IMR-90 (cell line): ENCODE measurements around the gene ADPRS. TPM values are rescaled to one million over a fixed set of nuclear protein-coding genes. Genes with fewer than 3 reads are reported as not detected.

Experiments
- ATAC-seq: fragments of 200-7000 bp; cut with Tn5 transposase; 2 replicates; pipeline ENCODE4 v1.9.1; 2020; ENCODE audit warnings: low read depth, mild to moderate bottlenecking, moderate library complexity
- BruUV-seq: library from RNA; stranded (reverse); fragments of 400-500 nt; replicated peaks from 2 replicates; lab custom pipeline; 2021; lab: Mats Ljungman, UMichigan
- CTCF ChIA-PET: fragments of 300-600 bp; formaldehyde crosslinking; extraction: SDS; loops from one replicate; lab custom pipeline; 2021; ENCODE audit warnings: antibody characterized with exemption; lab: Yijun Ruan, JAX
- POLR2A ChIA-PET: fragments of 300-600 bp; sonication (Branson Sonifier 250); formaldehyde crosslinking; loops from one replicate; lab custom pipeline; 2022; ENCODE audit warnings: antibody characterized with exemption; ENCODE audit not compliant: unreplicated experiment; lab: Charles Lee
- DNase-seq: peaks from one replicate; pipeline ENCODE4 v3.0.0; 2013
- H2AFZ ChIP-seq: replicated peaks from 2 replicates; pipeline ENCODE3; 2013; ENCODE audit warnings: low read length, mild to moderate bottlenecking; ENCODE audit not compliant: poor library complexity
- H2AK5ac ChIP-seq: 2 replicates; pipeline ENCODE4 v1.6.1; 2013; ENCODE audit warnings: low read depth, low read length, inconsistent platforms
- H2AK9ac ChIP-seq: replicated peaks from 2 replicates; pipeline ENCODE3; 2013; ENCODE audit warnings: mild to moderate bottlenecking, low read depth, low read length, moderate library complexity; ENCODE audit not compliant: poor library complexity
- H2BK120ac ChIP-seq: 2 replicates; pipeline ENCODE4 v1.6.1; 2013; ENCODE audit warnings: low read depth, low read length, inconsistent platforms
- H2BK15ac ChIP-seq: 3 replicates; pipeline ENCODE4 v1.6.1; 2013; ENCODE audit warnings: low read depth, low read length, inconsistent platforms
- H2BK20ac ChIP-seq: 2 replicates; pipeline ENCODE4 v1.6.1; 2013; ENCODE audit warnings: low read depth, mild to moderate bottlenecking, inconsistent platforms, low read length, moderate library complexity
- H2BK5ac ChIP-seq: 2 replicates; pipeline ENCODE4 v1.6.1; 2013; ENCODE audit warnings: mild to moderate bottlenecking, low read depth, low read length, inconsistent platforms; ENCODE audit not compliant: poor library complexity, severe bottlenecking
- H3K14ac ChIP-seq: replicated peaks from 2 replicates; pipeline ENCODE4 v1.6.1; 2013; ENCODE audit warnings: low read depth, low read length, inconsistent platforms
- H3K18ac ChIP-seq: 2 replicates; pipeline ENCODE4 v1.6.1; 2013; ENCODE audit warnings: low read depth, low read length, control low read depth
- H3K23ac ChIP-seq: 2 replicates; pipeline ENCODE4 v1.6.1; 2013; ENCODE audit warnings: low read depth, low read length, inconsistent platforms
- H3K27ac ChIP-seq: 2 replicates; pipeline ENCODE4 v1.5.1; 2013; ENCODE audit warnings: mild to moderate bottlenecking, control low read depth, low read length; ENCODE audit not compliant: insufficient read depth
- H3K27me3 ChIP-seq: 2 replicates; pipeline ENCODE4 v1.6.1; 2013; ENCODE audit warnings: low read length; ENCODE audit not compliant: control insufficient read depth, insufficient read depth
- H3K36me3 ChIP-seq: 2 replicates; pipeline ENCODE4 v1.6.1; 2013; ENCODE audit warnings: low read length, mixed read lengths; ENCODE audit not compliant: control insufficient read depth, insufficient read depth
- H3K4ac ChIP-seq: 2 replicates; pipeline ENCODE4 v1.6.1; 2013; ENCODE audit warnings: low read depth, low read length, inconsistent platforms
- H3K4me1 ChIP-seq: 2 replicates; pipeline ENCODE4 v1.6.1; 2013; ENCODE audit warnings: low read length, mixed read lengths; ENCODE audit not compliant: control insufficient read depth, insufficient read depth
- H3K4me2 ChIP-seq: 2 replicates; pipeline ENCODE4 v1.6.1; 2013; ENCODE audit warnings: low read depth, mild to moderate bottlenecking, control low read depth, low read length, moderate library complexity
- H3K4me3 ChIP-seq: 2 replicates; pipeline ENCODE4 v1.5.1; 2013; ENCODE audit warnings: low read depth, mild to moderate bottlenecking, control low read depth, low read length, moderate library complexity; ENCODE audit not compliant: insufficient read depth
- H3K56ac ChIP-seq: 2 replicates; pipeline ENCODE4 v1.6.1; 2013; ENCODE audit warnings: low read length, inconsistent platforms; ENCODE audit not compliant: insufficient read depth; ENCODE audit errors: extremely low read depth
- H3K79me1 ChIP-seq, 2 experiments: 2 replicates each; pipeline ENCODE4 v1.6.1; 2013; ENCODE audit warnings: low read length in 2 of 2, inconsistent platforms in 1 of 2, low read depth in 1 of 2
- H3K9ac ChIP-seq: 2 replicates; pipeline ENCODE4 v1.6.1; 2013; ENCODE audit warnings: low read depth, low read length, control low read depth
- H3K9me1 ChIP-seq: 2 replicates; pipeline ENCODE4 v1.6.1; 2013; ENCODE audit warnings: low read length, inconsistent platforms; ENCODE audit not compliant: insufficient read depth
- H3K9me3 ChIP-seq: 2 replicates; pipeline ENCODE4 v1.6.1; 2013; ENCODE audit warnings: low read length; ENCODE audit not compliant: control insufficient read depth, insufficient read depth
- H4K20me1 ChIP-seq: 2 replicates; pipeline ENCODE4 v1.6.1; 2013; ENCODE audit warnings: low read length, inconsistent platforms; ENCODE audit not compliant: insufficient read depth
- H4K5ac ChIP-seq: 2 replicates; pipeline ENCODE4 v1.6.1; 2013; ENCODE audit warnings: mild to moderate bottlenecking, low read depth, low read length, control low read depth
- H4K8ac ChIP-seq, 2 experiments: 2 replicates each; pipeline ENCODE4 v1.6.1; 2013; ENCODE audit warnings: low read depth in 2 of 2, low read length in 2 of 2, control low read depth in 1 of 2, inconsistent platforms in 1 of 2
- H4K91ac ChIP-seq: 2 replicates; pipeline ENCODE4 v1.6.1; 2013; ENCODE audit warnings: low read depth, low read length, inconsistent platforms; ENCODE audit not compliant: insufficient read depth
- BHLHE40 ChIP-seq: fragments of 150-350 bp; IDR thresholded peaks from 2 replicates; pipeline ENCODE4 v1.6.1; 2016; ENCODE audit warnings: mild to moderate bottlenecking, low read depth, low read length
- CEBPB ChIP-seq: IDR thresholded peaks from 2 replicates; pipeline ENCODE4 v1.6.1; 2012; ENCODE audit warnings: low read depth, low read length, improper control_type of control experiment
- CHD1 ChIP-seq: IDR thresholded peaks from 2 replicates; pipeline ENCODE4 v1.6.1; 2012; ENCODE audit warnings: low read depth, low read length, improper control_type of control experiment
- CTCF ChIP-seq: conservative IDR thresholded peaks from 2 replicates; pipeline ENCODE4 v1.5.1; 2012; ENCODE audit warnings: mild to moderate bottlenecking, low read depth, low read length, improper control_type of control experiment
- FOS ChIP-seq: fragments of 150-350 bp; IDR thresholded peaks from 2 replicates; pipeline ENCODE4 v1.6.1; 2016; ENCODE audit warnings: low read depth, low read length
- MAFK ChIP-seq: IDR thresholded peaks from 2 replicates; pipeline ENCODE4 v1.6.1; 2012; ENCODE audit warnings: low read depth, low read length, improper control_type of control experiment
- NFE2L2 ChIP-seq: fragments of 150-350 bp; IDR thresholded peaks from 2 replicates; pipeline ENCODE4 v1.6.1; 2016; ENCODE audit warnings: low read depth, mild to moderate bottlenecking, low read length
- RAD21 ChIP-seq: IDR thresholded peaks from 2 replicates; pipeline ENCODE4 v1.6.1; 2012; ENCODE audit warnings: low read length, improper control_type of control experiment
- RCOR1 ChIP-seq: IDR thresholded peaks from 2 replicates; pipeline ENCODE4 v1.6.1; 2012; ENCODE audit warnings: mild to moderate bottlenecking, low read length, improper control_type of control experiment; ENCODE audit not compliant: insufficient replicate concordance
- RFX5 ChIP-seq: IDR thresholded peaks from 2 replicates; pipeline ENCODE4 v1.8.0; 2012; ENCODE audit warnings: low read depth, mild to moderate bottlenecking, low read length, moderate library complexity
- SMC3 ChIP-seq: fragments of 150-350 bp; IDR thresholded peaks from 2 replicates; pipeline ENCODE4 v1.6.1; 2016; ENCODE audit warnings: low read depth, mild to moderate bottlenecking, antibody characterized with exemption, low read length, moderate library complexity
- WGBS, 2 experiments: methylation state at CpG; one replicate each; pipeline versions ENCODE4 v1.1.5 to v1.1.7; 2013; ENCODE audit warnings: missing lambda C conversion rate in 2 of 2; ENCODE audit not compliant: insufficient read length in 1 of 2; ENCODE audit errors: extremely low coverage in 2 of 2; 5-methylcytosine and 5-hydroxymethylcytosine counted together
- dilution Hi-C: fragments of 300-500 bp; cut with HindIII; formaldehyde crosslinking; loops from one replicate; pipeline ENCODE4 v1.14.3; 2018; ENCODE audit warnings: low sequenced_read_pairs; ENCODE audit not compliant: unreplicated experiment
- in situ Hi-C: fragments of 300-500 bp; cut with MboI; formaldehyde crosslinking; loops from 3 replicates; pipeline ENCODE4 v1.14.3; 2019; ENCODE audit warnings: low sequenced_read_pairs, inconsistent platforms, mixed read lengths
- intact Hi-C: fragments of 100-400 bp; cut with micrococcal nuclease; formaldehyde crosslinking; loops from 2 replicates; pipeline ENCODE4 v1.10.0; 2022
- polyA plus RNA-seq, 3 experiments: library from polyadenylated mRNA; depleted of rRNA; stranded (reverse); fragments of >200 nt; gene quantifications; 2 replicates each; pipeline ENCODE4 v1.2.3, GENCODE V29; 2012; ENCODE audit warnings: low replicate concordance in 1 of 3
- total RNA-seq: library from RNA; depleted of rRNA; stranded (reverse); fragments of >200 nt; gene quantifications from 2 replicates; pipeline ENCODE4 v1.2.3, GENCODE V29; 2012
- TF ChIP-seq, protein P1 (sequence below): fragments of 150-350 bp; IDR thresholded peaks from 2 replicates; pipeline ENCODE4 v1.6.1; 2016; ENCODE audit warnings: low read depth, mild to moderate bottlenecking, low read length, moderate library complexity, borderline replicate concordance

ADPRS gene
- total and polyA plus RNA-seq, 2 of the 4 experiments (the other 2 are of a cell fraction), result 31.0 to 37.2 TPM

DNA sequence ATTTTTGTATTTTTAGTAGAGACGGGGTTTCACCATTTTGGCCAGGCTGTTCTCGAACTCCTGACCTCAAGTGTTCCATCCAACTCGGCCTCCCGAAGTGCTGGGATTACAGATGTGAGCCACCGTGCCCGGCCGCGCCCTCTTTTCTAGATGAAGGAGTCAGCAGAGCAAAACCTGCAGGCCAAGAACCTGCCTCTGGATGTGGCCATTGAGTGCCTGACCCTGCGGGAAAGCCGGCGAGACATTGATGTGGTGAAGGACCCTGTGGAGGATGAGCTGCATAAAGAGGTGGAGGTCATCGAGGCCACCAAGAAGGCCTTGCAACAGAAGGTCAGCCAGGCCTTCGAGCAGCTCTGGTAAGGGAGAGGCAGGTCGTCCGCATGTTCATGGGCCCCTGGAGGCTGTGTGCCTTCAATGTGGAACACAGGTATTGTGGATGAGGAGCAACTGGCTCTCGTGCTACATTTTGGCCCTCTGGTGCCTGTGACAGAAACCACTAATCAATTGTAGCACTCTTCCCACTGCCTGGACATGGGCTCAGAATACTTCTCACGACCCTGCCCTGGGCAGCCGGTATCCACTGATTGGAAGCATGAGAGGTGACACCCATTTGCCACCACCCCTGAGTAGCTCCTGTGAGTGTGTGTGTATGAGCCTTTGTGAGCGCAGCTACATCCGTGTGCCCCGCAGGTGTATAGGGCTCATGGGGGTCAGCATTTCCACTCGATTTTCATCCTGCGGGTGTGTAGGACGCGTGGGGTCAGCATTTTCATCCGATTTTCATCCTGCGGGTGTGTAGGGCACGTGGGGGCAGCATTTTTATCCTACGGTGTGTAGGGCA is 2.8 kb upstream of the ADPRS start:
- BruUV-seq, result no TSS peak
- peaks cover 2% of the 10 kb centered on the region; the same call in 1 of the 2 replicates for H3K4me1 ChIP-seq
- 0 out of 2 replicates have a peak, but pooled peaks cover 7% of the 10 kb centered on the region for H4K20me1 ChIP-seq
- no peak overlapping the region for H2BK120ac ChIP-seq
- POLR2A ChIA-PET, result interaction anchor here (0.5 kb wide), 1 partner anchor 126 kb away, joined by 4 read pairs; no protein-coding TSS in a partner anchor
- CTCF ChIA-PET, result no interaction called here
- H4K5ac ChIP-seq, result no peak overlapping the region
- no peak overlapping the region for H3K4me2 ChIP-seq
- H3K36me3 ChIP-seq, result no peaks in the 10 kb centered on the region
- H2AK5ac ChIP-seq, result no peak overlapping the region
- no peaks in the 10 kb centered on the region for H3K9me3 ChIP-seq
- no peaks in the 10 kb centered on the region; the same call in 1 of the 2 replicates for H3K27me3 ChIP-seq
- H2BK5ac ChIP-seq, result no peak overlapping the region
- no peak overlapping the region for H3K4me3 ChIP-seq
- peaks cover 8% of the 10 kb centered on the region; the same call in 1 of the 2 replicates for H3K9me1 ChIP-seq
- H2AFZ ChIP-seq, result peak overlapping the region; percentile 51
- dilution Hi-C loops (no loop called here), in situ Hi-C loops (no loop called here), intact Hi-C loops (loop anchor here (10.0 kb wide), 1 partner anchor 151 kb away; the partner anchor contains the start of gene AGO3)
- no peak overlapping the region for H3K23ac ChIP-seq
- H3K79me1 ChIP-seq, result peaks cover 16 to 22% of the 10 kb centered on the region in 2 experiments
- H2BK15ac ChIP-seq, result no peak overlapping the region
- no peak overlapping the region for H4K91ac ChIP-seq
- no peak overlapping the region for H3K14ac ChIP-seq
- H3K4ac ChIP-seq, result no peak overlapping the region
- no peak overlapping the region for H2AK9ac ChIP-seq
- no peak overlapping the region for H3K27ac ChIP-seq
- H4K8ac ChIP-seq, result no peak overlapping the region
- 87% methylated on average over 7 of the region's 29 CpGs; no CpG with 5 or more reads in 1 of the 2 experiments for WGBS, 2 experiments
- H2BK20ac ChIP-seq, result no peak overlapping the region
- no peak for ATAC-seq
- H3K9ac ChIP-seq, result no peak overlapping the region
- H3K56ac ChIP-seq, result no peak overlapping the region
- no peak for TF ChIP-seq NFE2L2
- TF ChIP-seq SMC3, result no peak
- no peak for TF ChIP-seq FOS
- TF ChIP-seq RCOR1, result no peak
- TF ChIP-seq RAD21, result no peak
- TF ChIP-seq BHLHE40, result no peak
- no peak for TF ChIP-seq CEBPB
- TF ChIP-seq MAFK, result no peak
- TF ChIP-seq CHD1, result no peak
- TF ChIP-seq, protein P1, sequence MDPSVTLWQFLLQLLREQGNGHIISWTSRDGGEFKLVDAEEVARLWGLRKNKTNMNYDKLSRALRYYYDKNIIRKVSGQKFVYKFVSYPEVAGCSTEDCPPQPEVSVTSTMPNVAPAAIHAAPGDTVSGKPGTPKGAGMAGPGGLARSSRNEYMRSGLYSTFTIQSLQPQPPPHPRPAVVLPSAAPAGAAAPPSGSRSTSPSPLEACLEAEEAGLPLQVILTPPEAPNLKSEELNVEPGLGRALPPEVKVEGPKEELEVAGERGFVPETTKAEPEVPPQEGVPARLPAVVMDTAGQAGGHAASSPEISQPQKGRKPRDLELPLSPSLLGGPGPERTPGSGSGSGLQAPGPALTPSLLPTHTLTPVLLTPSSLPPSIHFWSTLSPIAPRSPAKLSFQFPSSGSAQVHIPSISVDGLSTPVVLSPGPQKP, result no peak
- no peak for TF ChIP-seq RFX5
- TF ChIP-seq CTCF, result no peak
- DNase-seq, result no peak
- no peak overlapping the region for H3K18ac ChIP-seq
